T-helper 9 cell (primary cell): Measurements from ENCODE around the gene PTPRN2.

Source experiments
- DNase-seq: peaks from one replicate; pipeline ENCODE4 v3.0.0-alpha.2; 2020

PTPRN2 gene

DNA sequence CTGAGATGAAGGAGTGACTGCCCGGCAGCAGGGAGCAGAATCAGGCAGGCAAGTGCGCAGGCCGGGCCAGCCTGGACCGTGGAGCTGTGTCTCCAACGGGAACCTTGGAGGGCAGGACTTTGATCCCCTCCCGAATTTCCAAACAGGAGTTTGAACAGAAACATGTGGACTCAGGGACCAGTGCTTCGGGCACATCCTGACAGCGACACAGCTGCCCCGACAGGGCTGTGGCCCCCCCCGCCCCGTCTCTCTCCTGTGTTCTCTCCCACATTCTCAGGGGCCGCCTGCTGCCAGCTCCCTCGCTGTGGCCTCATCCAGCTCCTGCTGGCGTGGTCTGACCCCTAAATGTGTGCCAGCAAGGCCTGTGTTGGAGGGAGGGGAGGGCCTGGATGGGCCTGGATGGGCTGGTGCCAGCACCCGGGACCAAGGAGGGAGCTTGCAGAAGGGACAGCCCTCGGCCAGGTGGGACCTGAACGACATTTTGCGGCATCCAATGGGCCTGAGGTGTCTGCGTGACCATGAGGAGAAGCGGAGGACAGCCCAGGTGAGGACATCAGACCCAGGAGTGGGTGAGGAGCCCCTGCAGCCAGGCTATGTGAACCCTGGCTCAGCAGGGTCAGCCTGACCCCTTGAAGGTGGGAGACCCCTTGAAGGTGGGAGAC is 1027.9 kb downstream of the PTPRN2 start:
- no peak for DNase-seq

- no peak for DNase-seq
Measured at GRCh38 chr7:157558875-157559595, 1028.6 kb downstream of the PTPRN2 start.

- no peak for DNase-seq
Measured at GRCh38 chr7:157558516-157558874, 1029.1 kb downstream of the PTPRN2 start.

GRCh38 chr7:157558061-157558460 is 1029.6 kb downstream of the PTPRN2 start:
- no peak for DNase-seq

DNA sequence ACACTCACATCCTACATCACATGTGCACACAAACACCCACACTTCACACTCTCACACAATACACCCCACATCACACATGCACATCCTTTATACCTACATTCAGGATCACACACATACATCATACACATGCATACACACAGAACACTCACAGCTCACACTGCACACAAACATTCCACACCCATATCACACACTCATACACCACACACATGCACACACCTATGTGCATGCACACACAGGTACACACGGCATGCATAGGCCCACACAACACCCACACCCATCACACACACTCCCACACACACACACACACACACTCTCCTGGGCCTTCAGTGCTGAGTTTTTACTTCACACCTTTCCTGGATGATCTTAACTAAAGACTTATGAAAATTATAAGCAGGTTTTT is 1030.4 kb downstream of the PTPRN2 start:
- DNase-seq = no peak

DNA sequence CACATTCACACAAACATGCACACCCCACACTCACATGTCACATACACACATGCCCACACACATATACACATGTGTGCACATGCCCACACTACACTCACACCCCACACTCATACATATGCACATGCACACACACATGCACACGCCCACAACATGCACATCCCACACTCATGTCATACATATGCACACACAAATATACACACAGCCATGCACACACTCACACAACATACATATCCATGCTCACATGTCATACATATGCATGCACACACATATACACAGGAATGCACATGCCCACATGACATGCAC is 1031.0 kb downstream of the PTPRN2 start:
- no peak for DNase-seq

DNA sequence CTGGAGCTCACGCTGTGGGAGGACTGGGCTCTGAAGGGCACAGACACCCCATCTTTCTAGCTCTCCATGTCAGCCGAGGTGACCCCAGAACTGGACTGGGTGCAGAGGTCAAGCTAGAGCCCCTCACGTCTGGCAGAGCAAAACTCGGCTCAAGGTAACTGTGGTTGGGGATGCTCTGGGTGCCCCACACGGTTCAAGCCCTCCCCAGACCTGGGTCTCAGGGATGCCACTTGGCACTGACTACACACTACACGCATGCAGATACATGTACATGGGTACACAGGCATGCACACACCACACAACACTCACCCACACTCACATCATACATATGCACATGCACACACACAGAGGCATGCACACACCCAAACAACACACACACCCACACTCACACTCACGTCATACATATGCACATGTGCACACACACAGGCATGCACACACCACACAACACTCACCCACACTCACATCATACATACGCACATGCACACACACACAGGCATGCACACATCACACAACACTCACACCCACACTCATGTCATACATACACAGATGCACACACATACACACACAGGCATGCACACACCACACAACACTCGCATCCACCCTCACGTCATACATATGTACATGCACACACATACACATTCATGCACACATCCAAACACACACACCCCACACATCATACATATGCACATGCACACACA is 1031.5 kb downstream of the PTPRN2 start:
- DNase-seq = no peak

GRCh38 chr7:157555313-157555712 is 1032.3 kb downstream of the PTPRN2 start:
- no peak for DNase-seq

GRCh38 chr7:157554393-157555238 is 1033.0 kb downstream of the PTPRN2 start:
- no peak for DNase-seq

DNA sequence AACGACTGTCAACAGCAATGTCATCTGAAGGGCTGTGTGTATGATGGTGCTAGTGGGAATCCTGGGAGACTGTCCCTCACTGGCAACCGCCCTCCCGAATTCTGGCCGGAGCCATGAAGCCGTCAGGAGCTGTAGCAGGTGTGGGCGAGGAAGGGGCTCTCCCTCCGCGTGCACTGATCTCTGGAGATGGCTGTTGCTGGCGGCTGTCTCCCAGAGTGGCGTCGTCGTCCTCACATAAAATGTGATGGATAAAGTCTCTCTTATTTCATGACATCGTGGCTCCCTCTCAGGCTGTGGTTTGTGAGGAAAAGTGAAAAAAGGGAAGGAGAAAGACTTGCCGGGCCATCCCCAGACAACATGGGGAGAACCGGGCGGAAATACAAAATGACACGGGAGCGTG is 1034.4 kb downstream of the PTPRN2 start:
- DNase-seq = no peak

GRCh38 chr7:157552295-157552993 is 1035.2 kb downstream of the PTPRN2 start:
- no peak for DNase-seq

- DNase-seq = no peak
Measured at GRCh38 chr7:157551325-157552070, 1036.1 kb downstream of the PTPRN2 start.

- DNase-seq = no peak
Measured at GRCh38 chr7:157550300-157551275, 1037.0 kb downstream of the PTPRN2 start.

DNA sequence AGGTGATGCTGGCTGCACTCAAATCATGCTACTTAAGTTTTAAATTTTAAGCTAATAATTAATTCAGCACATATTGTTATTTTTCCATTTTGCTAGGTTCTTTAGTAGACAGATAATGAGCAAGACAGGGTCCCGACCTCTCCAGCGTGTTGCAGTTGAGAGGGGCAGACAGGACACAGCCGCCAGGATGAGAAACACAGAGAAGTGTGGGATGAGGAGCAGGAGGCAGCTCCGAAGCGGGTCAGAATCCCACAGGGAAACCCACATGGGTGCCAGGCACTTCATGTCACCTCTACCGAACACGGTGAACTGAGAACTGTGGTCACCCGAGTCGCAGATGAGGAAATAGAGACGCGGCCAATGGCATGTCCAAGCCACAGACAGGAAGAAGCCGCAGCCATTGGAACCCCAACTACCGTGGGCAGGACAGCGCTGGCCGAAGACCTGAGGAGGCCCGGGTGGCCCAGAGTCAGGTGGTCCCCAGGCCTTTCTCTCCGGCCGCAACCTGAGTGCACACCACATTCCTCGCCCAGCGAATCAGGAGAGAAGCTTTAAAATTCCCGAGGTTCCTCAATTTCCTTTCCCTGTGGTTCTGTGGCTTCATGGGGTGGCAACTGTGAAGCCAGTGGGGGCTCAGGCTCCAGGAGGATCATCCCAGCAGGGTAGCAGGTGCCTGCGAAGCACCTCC is 1037.9 kb downstream of the PTPRN2 start:
- DNase-seq = no peak

GRCh38 chr7:157548691-157549303 is 1038.8 kb downstream of the PTPRN2 start:
- no peak for DNase-seq

- no peak for DNase-seq
Measured at GRCh38 chr7:157547611-157548010, 1040.0 kb downstream of the PTPRN2 start.

GRCh38 chr7:157547102-157547501 is 1040.5 kb downstream of the PTPRN2 start:
- DNase-seq = no peak

- no peak for DNase-seq
Measured at GRCh38 chr7:157545681-157546060, 1042.0 kb downstream of the PTPRN2 start.

- DNase-seq = no peak
Measured at GRCh38 chr7:157544980-157545680, 1042.5 kb downstream of the PTPRN2 start.
